GM18498 (cell line): Measurements from ENCODE around the gene TMCC3.
"Not testable (repeated sequence)": the region's sequence is repeated elsewhere in the genome, so short reads cannot be mapped to it uniquely, and the experiment has no call there.

ENCODE experiments used
- ATAC-seq: cut with Tn5 transposase; IDR thresholded peaks from one replicate; pipeline ENCODE4 v1.9.1; 2021; ENCODE audit warnings: mild to moderate bottlenecking, moderate library complexity; ENCODE audit not compliant: unreplicated experiment

Gene TMCC3

GRCh38 chr12:94575645-94576403 lies 74.5 kb downstream of the TMCC3 start:
- no peak for ATAC-seq

- no peak for ATAC-seq
Measured at GRCh38 chr12:94575024-94575423, 75.3 kb downstream of the TMCC3 start.

- no peak for ATAC-seq
Measured at GRCh38 chr12:94571556-94571955, 78.8 kb downstream of the TMCC3 start.

GRCh38 chr12:94570161-94570560 lies 80.2 kb downstream of the TMCC3 start:
- no peak for ATAC-seq

GRCh38 chr12:94567761-94568160 lies 82.6 kb downstream of the TMCC3 start:
- ATAC-seq, result no peak

GRCh38 chr12:94566345-94566744 lies 84.0 kb downstream of the TMCC3 start:
- no peak for ATAC-seq

GRCh38 chr12:94565683-94566082 lies 84.7 kb downstream of the TMCC3 start:
- no peak for ATAC-seq

GRCh38 chr12:94563286-94563685 lies 87.1 kb downstream of the TMCC3 start:
- no peak for ATAC-seq

GRCh38 chr12:94561943-94562411 lies 88.4 kb downstream of the TMCC3 start:
- ATAC-seq, result peak; percentile 88

- ATAC-seq, result peak; percentile 66
Measured at GRCh38 chr12:94560431-94561221, 89.7 kb downstream of the TMCC3 start.

- ATAC-seq, result no peak
Measured at GRCh38 chr12:94558612-94559011, 91.7 kb downstream of the TMCC3 start.

- ATAC-seq, result no peak
Measured at GRCh38 chr12:94557746-94558295, 92.5 kb downstream of the TMCC3 start.

GRCh38 chr12:94555687-94556086 lies 94.7 kb downstream of the TMCC3 start:
- no peak for ATAC-seq

GRCh38 chr12:94553875-94554274 lies 96.5 kb downstream of the TMCC3 start:
- ATAC-seq, result no peak

GRCh38 chr12:94553130-94553519 lies 97.2 kb downstream of the TMCC3 start:
- ATAC-seq, result no peak

- ATAC-seq, result no peak
Measured at GRCh38 chr12:94551810-94552209, 98.5 kb downstream of the TMCC3 start.

GRCh38 chr12:94550964-94551363 lies 99.4 kb downstream of the TMCC3 start:
- ATAC-seq, result no peak

- not testable (repeated sequence) for ATAC-seq
Measured at GRCh38 chr12:94548833-94549232, 101.5 kb downstream of the TMCC3 start.

- peak; percentile 77 for ATAC-seq
Measured at GRCh38 chr12:94545935-94546771, 104.2 kb downstream of the TMCC3 start.

GRCh38 chr12:94544355-94544754 lies 106.0 kb downstream of the TMCC3 start:
- no peak for ATAC-seq

- ATAC-seq, result no peak
Measured at GRCh38 chr12:94538318-94538717, 112.0 kb downstream of the TMCC3 start.
